SU-DHL-6 (cell line): ENCODE measurements around the gene B3GLCT.

Source experiments
- H2AFZ ChIP-seq: fragments of 200-600 bp; sonication (generic); 2 replicates; pipeline ENCODE4 v1.6.1; 2014; ENCODE audit warnings: low read depth, mild to moderate bottlenecking, moderate library complexity, mixed read lengths, antibody characterized with exemption, low read length; ENCODE audit not compliant: severe bottlenecking
- H3F3A ChIP-seq: fragments of 200-600 bp; shearing (Covaris generic); 2 replicates; pipeline ENCODE4 v1.6.0; 2016; ENCODE audit warnings: antibody characterized with exemption, mild to moderate bottlenecking; ENCODE audit not compliant: insufficient read depth
- H3K27ac ChIP-seq: fragments of 200-600 bp; sonication (generic); 2 replicates; pipeline ENCODE4 v1.5.1; 2016; ENCODE audit warnings: low read depth, mild to moderate bottlenecking, low read length, moderate library complexity, mixed read lengths
- H3K27me3 ChIP-seq: fragments of 200-600 bp; sonication (generic), shearing (Covaris generic); 2 replicates; pipeline ENCODE4 v1.6.0; 2014; ENCODE audit warnings: mild to moderate bottlenecking, low read length
- H3K36me3 ChIP-seq: fragments of 200-600 bp; sonication (generic); 2 replicates; pipeline ENCODE4 v1.6.1; 2014; ENCODE audit warnings: mild to moderate bottlenecking, low read length, mixed read lengths
- H3K4me2 ChIP-seq: fragments of 300-600, 200-600 bp; shearing (Covaris generic), sonication (generic); 2 replicates; pipeline ENCODE4 v1.6.0; 2014; ENCODE audit warnings: low read length, low read depth, mild to moderate bottlenecking; ENCODE audit not compliant: poor library complexity, severe bottlenecking
- H3K4me3 ChIP-seq: fragments of 200-600 bp; sonication (generic); 2 replicates; pipeline ENCODE4 v1.5.1; 2014; ENCODE audit warnings: antibody characterized with exemption, low read length, mild to moderate bottlenecking, mixed read lengths; ENCODE audit not compliant: insufficient read depth, poor library complexity, severe bottlenecking
- H3K79me2 ChIP-seq: fragments of 200-600 bp; sonication (generic); 2 replicates; pipeline ENCODE4 v1.6.1; 2014; ENCODE audit warnings: mild to moderate bottlenecking, low read length, moderate library complexity; ENCODE audit not compliant: insufficient read depth
- H3K9ac ChIP-seq: fragments of 200-600 bp; sonication (generic); 2 replicates; pipeline ENCODE4 v1.7.0; 2014; ENCODE audit warnings: mild to moderate bottlenecking, low read length
- H3K9me2 ChIP-seq: fragments of 200-600 bp; sonication (generic); replicated peaks from 2 replicates; pipeline ENCODE4 v1.6.1; 2014; ENCODE audit warnings: low read length; ENCODE audit not compliant: insufficient read depth
- H3K9me3 ChIP-seq: fragments of 200-600 bp; sonication (generic); 2 replicates; pipeline ENCODE4 v1.6.1; 2014; ENCODE audit warnings: low read length, mixed read lengths; ENCODE audit not compliant: insufficient read depth
- H4K20me1 ChIP-seq: fragments of 200-600 bp; sonication (generic); 2 replicates; pipeline ENCODE4 v1.6.1; 2014; ENCODE audit warnings: low read depth, mild to moderate bottlenecking, antibody characterized with exemption, low read length, moderate library complexity, mixed read lengths
- EZH2phosphoT487 ChIP-seq: fragments of 200-600 bp; sonication (generic), shearing (Covaris generic); conservative IDR thresholded peaks from 2 replicates; pipeline ENCODE4 v1.6.1; 2018; ENCODE audit warnings: mild to moderate bottlenecking, antibody characterized with exemption, low read length, moderate library complexity, mixed read lengths
- TF ChIP-seq, protein P1 (sequence below): fragments of 200-600 bp; sonication (generic); IDR thresholded peaks from one replicate; pipeline ENCODE4 v1.5.1; 2017; ENCODE audit warnings: antibody characterized with exemption, mild to moderate bottlenecking, low read length, moderate library complexity; ENCODE audit not compliant: insufficient read depth, poor library complexity, severe bottlenecking

B3GLCT gene

DNA sequence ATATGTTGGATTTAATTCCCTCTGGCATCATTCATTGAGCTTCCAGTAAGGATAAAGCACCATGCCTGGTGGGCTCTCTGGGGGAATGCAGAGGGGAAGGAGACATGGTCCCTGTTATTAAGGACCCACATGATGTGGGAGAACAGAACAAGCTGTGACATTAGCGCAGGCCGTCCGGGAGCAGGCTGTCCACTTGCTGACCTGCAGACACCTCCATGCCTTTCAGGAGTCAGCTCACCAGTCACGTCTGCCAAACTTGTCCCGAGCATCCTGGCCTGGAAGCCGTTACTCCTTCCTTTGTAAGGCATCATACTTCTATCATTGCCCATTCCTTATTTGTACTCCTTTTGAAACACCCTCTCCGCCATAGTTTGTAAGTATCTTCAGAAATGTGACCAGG lies 23.4 kb downstream of the B3GLCT start:
- Histone ChIP-seq H4K20me1 (no peaks in the 10 kb centered on the region), H3K9ac (no peak overlapping the region), H3K36me3 (no peaks in the 10 kb centered on the region), H3K4me3 (no peak overlapping the region), H2AFZ (no peak overlapping the region), H3K9me3 (no peaks in the 10 kb centered on the region), H3F3A (no peaks in the 10 kb centered on the region), H3K9me2 (no peaks in the 10 kb centered on the region), H3K27me3 (no peaks in the 10 kb centered on the region), H3K4me2 (no peak overlapping the region), H3K79me2 (no peaks in the 10 kb centered on the region), H3K27ac (no peak overlapping the region)
- TF ChIP-seq, protein P1, sequence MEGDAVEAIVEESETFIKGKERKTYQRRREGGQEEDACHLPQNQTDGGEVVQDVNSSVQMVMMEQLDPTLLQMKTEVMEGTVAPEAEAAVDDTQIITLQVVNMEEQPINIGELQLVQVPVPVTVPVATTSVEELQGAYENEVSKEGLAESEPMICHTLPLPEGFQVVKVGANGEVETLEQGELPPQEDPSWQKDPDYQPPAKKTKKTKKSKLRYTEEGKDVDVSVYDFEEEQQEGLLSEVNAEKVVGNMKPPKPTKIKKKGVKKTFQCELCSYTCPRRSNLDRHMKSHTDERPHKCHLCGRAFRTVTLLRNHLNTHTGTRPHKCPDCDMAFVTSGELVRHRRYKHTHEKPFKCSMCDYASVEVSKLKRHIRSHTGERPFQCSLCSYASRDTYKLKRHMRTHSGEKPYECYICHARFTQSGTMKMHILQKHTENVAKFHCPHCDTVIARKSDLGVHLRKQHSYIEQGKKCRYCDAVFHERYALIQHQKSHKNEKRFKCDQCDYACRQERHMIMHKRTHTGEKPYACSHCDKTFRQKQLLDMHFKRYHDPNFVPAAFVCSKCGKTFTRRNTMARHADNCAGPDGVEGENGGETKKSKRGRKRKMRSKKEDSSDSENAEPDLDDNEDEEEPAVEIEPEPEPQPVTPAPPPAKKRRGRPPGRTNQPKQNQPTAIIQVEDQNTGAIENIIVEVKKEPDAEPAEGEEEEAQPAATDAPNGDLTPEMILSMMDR = no peak
- no peak for TF ChIP-seq EZH2phosphoT487

DNA sequence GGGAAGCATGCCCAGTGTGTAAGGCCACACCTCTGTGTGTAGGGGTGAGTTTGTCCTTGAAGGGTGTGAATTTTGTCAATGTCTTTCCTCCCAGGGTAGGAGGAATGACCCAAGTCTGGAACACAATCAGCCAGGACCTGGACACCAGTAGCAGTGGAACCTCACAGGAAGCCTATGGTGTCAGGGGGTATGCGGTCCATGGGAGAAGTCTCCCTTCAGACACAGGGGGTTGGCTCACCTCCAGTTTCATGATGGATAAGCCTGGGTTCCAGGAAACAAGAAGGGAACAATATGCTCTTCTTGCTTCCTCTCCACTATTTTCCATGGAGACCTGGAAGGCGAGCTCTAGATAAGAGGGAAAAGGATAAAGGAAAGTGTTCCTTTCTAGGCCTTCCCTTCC lies 23.9 kb downstream of the B3GLCT start:
- Histone ChIP-seq H3K27me3 (no peaks in the 10 kb centered on the region), H3K4me3 (no peak overlapping the region), H3K79me2 (no peaks in the 10 kb centered on the region), H3K9me3 (no peaks in the 10 kb centered on the region), H3K9ac (no peak overlapping the region), H2AFZ (no peak overlapping the region), H3K27ac (no peak overlapping the region), H3K36me3 (no peaks in the 10 kb centered on the region), H3K4me2 (no peak overlapping the region), H3F3A (no peaks in the 10 kb centered on the region), H4K20me1 (no peaks in the 10 kb centered on the region), H3K9me2 (no peaks in the 10 kb centered on the region)
- no peak for TF ChIP-seq EZH2phosphoT487
- TF ChIP-seq, protein P1 = no peak

DNA sequence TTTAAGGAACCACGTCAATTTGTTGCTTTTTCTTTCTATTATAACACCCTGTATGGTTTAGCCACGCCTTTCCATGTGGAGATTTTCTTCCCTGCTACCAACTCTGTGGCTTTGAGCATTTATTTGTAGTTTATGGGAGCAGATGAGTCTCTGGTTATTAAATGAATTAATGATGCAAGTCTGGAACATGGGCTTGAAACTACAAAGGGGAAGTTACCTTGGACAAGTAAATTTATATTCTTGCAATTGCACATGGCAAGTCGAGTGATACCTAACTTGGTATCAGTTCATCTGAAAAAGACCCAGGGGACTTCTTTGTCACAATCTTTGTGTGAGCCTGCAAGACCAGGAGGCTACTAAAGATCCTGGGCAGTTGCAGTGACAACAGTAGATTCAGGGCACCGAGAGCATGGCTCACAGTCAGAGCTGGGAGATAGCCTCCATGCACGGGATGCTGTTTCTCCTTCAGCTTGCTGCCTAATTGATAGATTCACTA lies 24.4 kb downstream of the B3GLCT start:
- Histone ChIP-seq H4K20me1 (no peaks in the 10 kb centered on the region), H3K79me2 (no peaks in the 10 kb centered on the region), H3K27me3 (no peaks in the 10 kb centered on the region), H3K36me3 (no peaks in the 10 kb centered on the region), H3K9me2 (no peaks in the 10 kb centered on the region), H3K4me3 (no peak overlapping the region), H3K4me2 (no peak overlapping the region), H2AFZ (no peak overlapping the region), H3K9me3 (no peaks in the 10 kb centered on the region), H3K27ac (no peak overlapping the region), H3K9ac (no peak overlapping the region), H3F3A (no peaks in the 10 kb centered on the region)
- TF ChIP-seq, protein P1 = no peak
- TF ChIP-seq EZH2phosphoT487 = no peak
